Activated CD4-positive, alpha-beta T cell treated with anti-CD3 and anti-CD28 coated beads for 36 hours (primary cell): ENCODE results near the gene RNF10. TPM values are rescaled to one million over a fixed set of nuclear protein-coding genes. Genes with fewer than 3 reads are reported as not detected.
A peak's percentile ranks its signal among the peaks of the same experiment; 100 is the strongest.
"Not testable (repeated sequence)": the region's sequence is repeated elsewhere in the genome, so short reads cannot be mapped to it uniquely, and the experiment has no call there.

Experiments
- ATAC-seq: fragments of 200-7000 bp; cut with Tn5 transposase; one replicate; pipeline ENCODE4 v1.10.0; 2021; ENCODE audit warnings: mild to moderate bottlenecking, moderate library complexity
- CTCF ChIA-PET: fragments of 350-600 bp; sonication (Branson Sonifier 250); formaldehyde crosslinking; loops from one replicate; lab custom pipeline; 2021; ENCODE audit warnings: antibody characterized with exemption; lab: Charles Lee
- POLR2A ChIA-PET: fragments of 350-600 bp; sonication (Branson Sonifier 250); formaldehyde crosslinking; loops from one replicate; lab custom pipeline; 2021; ENCODE audit warnings: antibody characterized with exemption, inconsistent platforms; lab: Charles Lee
- DNase-seq: peaks from one replicate; pipeline ENCODE4 v3.0.0-alpha.2; 2020
- H3K27ac Mint-ChIP-seq: one replicate; pipeline ENCODE4 v1.8.0; 2021; ENCODE audit warnings: mixed read lengths
- H3K27me3 Mint-ChIP-seq: one replicate; pipeline ENCODE4 v1.8.0; 2021; ENCODE audit warnings: mixed read lengths
- H3K36me3 Mint-ChIP-seq: one replicate; pipeline ENCODE4 v1.8.0; 2021; ENCODE audit warnings: low read depth, mixed read lengths
- H3K4me1 Mint-ChIP-seq: one replicate; pipeline ENCODE4 v1.8.0; 2021; ENCODE audit warnings: mixed read lengths
- H3K4me3 Mint-ChIP-seq: one replicate; pipeline ENCODE4 v1.8.0; 2021; ENCODE audit warnings: mild to moderate bottlenecking, moderate library complexity, mixed read lengths
- H3K9me3 Mint-ChIP-seq: one replicate; pipeline ENCODE4 v1.8.0; 2021; ENCODE audit warnings: low read depth, mixed read lengths
- intact Hi-C, 2 experiments: fragments of 100-400 bp; cut with DNase I in 1 of 2; cut with micrococcal nuclease in 1 of 2; formaldehyde crosslinking; loops; one replicate each; pipeline versions ENCODE4 v1.14.2 to v1.15.1; 2022 to 2024; cut with DNase I, micrococcal nuclease
- total RNA-seq, 2 experiments: library from RNA; stranded (reverse); gene quantifications; one replicate each; pipeline ENCODE4 v1.2.3, GENCODE V29; 2021

Gene RNF10
- total RNA-seq, 2 experiments from 2014 or later: 177 to 184 TPM

- CTCF ChIA-PET: interaction anchor here (0.6 to 1.3 kb wide), 11 partner anchors 9 to 297 kb away, joined by 3 to 6 read pairs (median 4); partner anchors contain the start of gene SIRT4
- Mint-ChIP-seq H3K4me1 (peaks cover 21% of the 10 kb centered on the region), H3K4me3 (peak within 1 kb of the TSS; percentile 99), H3K27me3 (no peaks in the 10 kb centered on the region), H3K27ac (peak within 1 kb of the TSS; percentile 100), H3K9me3 (no peaks in the 10 kb centered on the region), H3K36me3 (peaks cover 10% of the 10 kb centered on the region)
- ATAC-seq: peak; percentile 93
- peak; percentile 93 for DNase-seq
- intact Hi-C loops: loop anchor here (1.0 to 2.0 kb wide), 5 partner anchors 32 to 212 kb away; partner anchors contain the start of genes DYNLL1 (in 2 of the 2), COX6A1 (in 1 of the 2) and SRSF9 (in 1 of the 2)
- POLR2A ChIA-PET: interaction anchor here (0.6 to 1.7 kb wide), 7 partner anchors 8 to 238 kb away, joined by 3 to 10 read pairs (median 4); partner anchors contain the start of genes DYNLL1, RNU4-1 and RNU4-2
Measured at GRCh38 chr12:120528861-120529525, 5.2 kb upstream of the RNF10 start, which contains the start of gene COQ5. COQ5 (minus strand) TSS chr12:120529158; CDS start chr12:120529141, 17 bp downstream.

- Mint-ChIP-seq H3K4me3 (peak overlapping the region; percentile 99), H3K9me3 (no peaks in the 10 kb centered on the region), H3K27ac (peak overlapping the region; percentile 100), H3K36me3 (peaks cover 7% of the 10 kb centered on the region), H3K4me1 (peaks cover 23% of the 10 kb centered on the region), H3K27me3 (no peaks in the 10 kb centered on the region)
- no peak for ATAC-seq
- DNase-seq: peak; percentile 34
- CTCF ChIA-PET: interaction anchor here (1.1 to 1.3 kb wide), 4 partner anchors 8 to 298 kb away, joined by 3 to 6 read pairs (median 4); no protein-coding TSS in a partner anchor
- POLR2A ChIA-PET: interaction anchor here (0.5 to 1.7 kb wide), 5 partner anchors 30 to 237 kb away, joined by 3 to 10 read pairs (median 4); partner anchors contain the start of genes DYNLL1 and RNU4-1
- intact Hi-C loops: loop anchor here (1.0 to 2.0 kb wide), 5 partner anchors 33 to 213 kb away; partner anchors contain the start of genes DYNLL1 (in 2 of the 2), COX6A1 (in 1 of the 2) and SRSF9 (in 1 of the 2)
Measured at GRCh38 chr12:120529641-120530417, 4.3 kb upstream of the RNF10 start.

GRCh38 chr12:120530418-120530761, 3.8 kb upstream of the RNF10 start:
- POLR2A ChIA-PET, H3K9me3 Mint-ChIP-seq, H3K36me3 Mint-ChIP-seq, H3K27ac Mint-ChIP-seq, ATAC-seq, intact Hi-C loops, DNase-seq, CTCF ChIA-PET, H3K27me3 Mint-ChIP-seq: not testable (repeated sequence)
- Mint-ChIP-seq H3K4me3 (peak overlapping the region; percentile 99), H3K4me1 (peaks cover 23% of the 10 kb centered on the region)

GRCh38 chr12:120532701-120533238, 1.4 kb upstream of the RNF10 start:
- POLR2A ChIA-PET: interaction anchor here (0.6 kb wide), 1 partner anchor 420 kb away, joined by 3 read pairs; no protein-coding TSS in a partner anchor
- CTCF ChIA-PET: interaction anchor here (0.6 to 1.2 kb wide), 2 partner anchors 37 to 176 kb away, joined by 3 read pairs; partner anchors contain the start of gene DYNLL1
- DNase-seq: no peak
- H3K36me3 Mint-ChIP-seq: peaks cover 22% of the 10 kb centered on the region
- no peak overlapping the region for H3K4me3 Mint-ChIP-seq
- ATAC-seq: no peak
- H3K27me3 Mint-ChIP-seq: no peaks in the 10 kb centered on the region
- intact Hi-C loops: no loop called here
- H3K27ac Mint-ChIP-seq: no peak overlapping the region
- H3K4me1 Mint-ChIP-seq: peaks cover 36% of the 10 kb centered on the region
- H3K9me3 Mint-ChIP-seq: no peaks in the 10 kb centered on the region

- CTCF ChIA-PET: interaction anchor here (0.8 to 2.4 kb wide), 2 partner anchors 46 to 1787 kb away, joined by 3 to 10 read pairs; partner anchors contain the start of gene POP5
- POLR2A ChIA-PET: interaction anchor here (0.6 to 1.2 kb wide), 2 partner anchors 233 to 334 kb away, joined by 3 read pairs; partner anchors contain the start of gene SIRT4
- ATAC-seq: peak; percentile 64
- intact Hi-C loops: loop anchor here (1.0 to 2.0 kb wide), 6 partner anchors 46 to 334 kb away; partner anchors contain the start of genes POP5 (in 2 of the 2), SRSF9 (in 2 of the 2), COX6A1 (in 1 of the 2) and MLEC (in 1 of the 2)
- DNase-seq: peak; percentile 75
- Mint-ChIP-seq H3K9me3 (no peaks in the 10 kb centered on the region), H3K27ac (peak overlapping the region; percentile 95), H3K36me3 (peaks cover 33% of the 10 kb centered on the region), H3K4me1 (peaks cover 48% of the 10 kb centered on the region), H3K27me3 (no peaks in the 10 kb centered on the region), H3K4me3 (peak overlapping the region; percentile 87)
Measured at GRCh38 chr12:120534703-120535655, 823 bp downstream of the RNF10 start.

- Mint-ChIP-seq H3K9me3 (no peaks in the 10 kb centered on the region), H3K27me3 (no peaks in the 10 kb centered on the region), H3K27ac (peak overlapping the region; percentile 95), H3K4me1 (peaks cover 55% of the 10 kb centered on the region), H3K4me3 (peak overlapping the region; percentile 87), H3K36me3 (peaks cover 44% of the 10 kb centered on the region)
- intact Hi-C loops: no loop called here
- POLR2A ChIA-PET: interaction anchor here (0.8 kb wide), 1 partner anchor 24 kb away, joined by 3 read pairs; no protein-coding TSS in a partner anchor
- ATAC-seq (no peak), DNase-seq (peak; percentile 57)
- CTCF ChIA-PET: interaction anchor here (0.5 to 2.4 kb wide), 6 partner anchors 16 to 597 kb away, joined by 3 to 13 read pairs (median 4); partner anchors contain the start of genes P2RX7 and POP5
Measured at GRCh38 chr12:120536064-120536791, 2.1 kb downstream of the RNF10 start.

GRCh38 chr12:120537856-120538220, 3.7 kb downstream of the RNF10 start:
- Mint-ChIP-seq H3K27ac (peak overlapping the region; percentile 89), H3K9me3 (no peaks in the 10 kb centered on the region), H3K4me3 (peak overlapping the region; percentile 87), H3K4me1 (peaks cover 58% of the 10 kb centered on the region), H3K27me3 (no peaks in the 10 kb centered on the region), H3K36me3 (peaks cover 50% of the 10 kb centered on the region)
- no peak for ATAC-seq
- DNase-seq: no peak
- ChIA-PET CTCF (interaction anchor here (0.6 to 2.4 kb wide), 9 partner anchors 9 to 802 kb away, joined by 3 to 13 read pairs (median 3); partner anchors contain the start of gene COQ5), POLR2A (interaction anchor here (0.6 to 1.2 kb wide), 4 partner anchors 9 to 337 kb away, joined by 3 to 7 read pairs (median 4); partner anchors contain the start of genes COQ5 and RPLP0)
- intact Hi-C loops: no loop called here

GRCh38 chr12:120538281-120539156, 4.4 kb downstream of the RNF10 start:
- ChIA-PET CTCF (interaction anchor here (0.6 to 2.4 kb wide), 12 partner anchors 8 to 802 kb away, joined by 3 to 13 read pairs (median 3); partner anchors contain the start of genes COQ5, RNU4-1 and SIRT4), POLR2A (interaction anchor here (0.7 to 1.3 kb wide), 3 partner anchors 42 to 248 kb away, joined by 3 to 11 read pairs (median 3); partner anchors contain the start of genes POP5 and RNU4-1)
- intact Hi-C loops: no loop called here

More at GRCh38 chr12:120538281-120539156, 4.4 kb downstream of the RNF10 start:
- H3K4me1 Mint-ChIP-seq: peaks cover 59% of the 10 kb centered on the region
- H3K4me3 Mint-ChIP-seq: peak overlapping the region; percentile 87
- peaks cover 51% of the 10 kb centered on the region for H3K36me3 Mint-ChIP-seq
- no peaks in the 10 kb centered on the region for H3K27me3 Mint-ChIP-seq
- no peaks in the 10 kb centered on the region for H3K9me3 Mint-ChIP-seq
- peak overlapping the region; percentile 89 for H3K27ac Mint-ChIP-seq
- ATAC-seq: no peak
- no peak for DNase-seq
